Gastroesophageal sphincter (tissue), 3 donors: Measurements from ENCODE around the gene PDZD8.

Experiments
- EP300 ChIP-seq: sonication (generic); formaldehyde crosslinking; IDR thresholded peaks from one replicate; pipeline ENCODE4 v1.6.1; 2017; ENCODE audit warnings: antibody characterized with exemption, mild to moderate bottlenecking
- POLR2A ChIP-seq, 2 donors: fragments of 450-650 bp; IDR thresholded peaks; one replicate each; pipeline ENCODE4 v1.6.1; 2017; ENCODE audit warnings: antibody characterized with exemption in 2 of 2, mild to moderate bottlenecking in 2 of 2, moderate library complexity in 1 of 2
- POLR2AphosphoS5 ChIP-seq: sonication (generic); formaldehyde crosslinking; IDR thresholded peaks from one replicate; pipeline ENCODE4 v1.6.1; 2017; ENCODE audit warnings: antibody characterized with exemption
- TF ChIP-seq, protein P1 (sequence below), 4 experiments: fragments of 200-600 bp in 2 of 4; fragments of 450-650 bp in 2 of 4; sonication (generic) in 1 of 4; IDR thresholded peaks; one replicate each; pipeline ENCODE4 v1.5.1; 2017 to 2019; ENCODE audit warnings: antibody characterized with exemption in 4 of 4, mild to moderate bottlenecking in 2 of 4, moderate library complexity in 2 of 4

- TF ChIP-seq, protein P1, sequence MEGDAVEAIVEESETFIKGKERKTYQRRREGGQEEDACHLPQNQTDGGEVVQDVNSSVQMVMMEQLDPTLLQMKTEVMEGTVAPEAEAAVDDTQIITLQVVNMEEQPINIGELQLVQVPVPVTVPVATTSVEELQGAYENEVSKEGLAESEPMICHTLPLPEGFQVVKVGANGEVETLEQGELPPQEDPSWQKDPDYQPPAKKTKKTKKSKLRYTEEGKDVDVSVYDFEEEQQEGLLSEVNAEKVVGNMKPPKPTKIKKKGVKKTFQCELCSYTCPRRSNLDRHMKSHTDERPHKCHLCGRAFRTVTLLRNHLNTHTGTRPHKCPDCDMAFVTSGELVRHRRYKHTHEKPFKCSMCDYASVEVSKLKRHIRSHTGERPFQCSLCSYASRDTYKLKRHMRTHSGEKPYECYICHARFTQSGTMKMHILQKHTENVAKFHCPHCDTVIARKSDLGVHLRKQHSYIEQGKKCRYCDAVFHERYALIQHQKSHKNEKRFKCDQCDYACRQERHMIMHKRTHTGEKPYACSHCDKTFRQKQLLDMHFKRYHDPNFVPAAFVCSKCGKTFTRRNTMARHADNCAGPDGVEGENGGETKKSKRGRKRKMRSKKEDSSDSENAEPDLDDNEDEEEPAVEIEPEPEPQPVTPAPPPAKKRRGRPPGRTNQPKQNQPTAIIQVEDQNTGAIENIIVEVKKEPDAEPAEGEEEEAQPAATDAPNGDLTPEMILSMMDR (IDR thresholded peaks at IDR 0.05): no peak
- TF ChIP-seq POLR2A (IDR thresholded peaks at IDR 0.05) (no peak), POLR2AphosphoS5 (no peak), EP300 (no peak)
These were observed 113.7 kb downstream of the PDZD8 start for GRCh38 chr10:117261501-117261900.
